Natural killer cell treated with Interleukin-12 subunit alpha and Interleukin-12 subunit beta and Interleukin-15 and Interleukin-18, amount 100 ng/mL, for 72 hours (primary cell): ENCODE results near the gene LRRC47. TPM values are rescaled to one million over a fixed set of nuclear protein-coding genes. Genes with fewer than 3 reads are reported as not detected.

Experiments used
- ATAC-seq, 2 donors: fragments of 150-1000 bp; cut with Tn5 transposase in 1 of 2; sonication (Bioruptor Pico), chemical (Tn5 transposase) in 1 of 2; 2 replicates each; pipeline ENCODE4 v1.10.0; 2021
- DNase-seq: peaks from one replicate; pipeline ENCODE4 v3.0.0; 2022; ENCODE audit warnings: low spot score
- H3K27ac Mint-ChIP-seq, 2 donors: 1 replicate in 1 of 2; 2 replicates in 1 of 2; pipeline ENCODE4 v1.8.0; 2022; ENCODE audit warnings: mixed read lengths in 2 of 2, mild to moderate bottlenecking in 1 of 2, moderate library complexity in 1 of 2
- H3K27me3 Mint-ChIP-seq, 2 donors: 1 replicate in 1 of 2; 2 replicates in 1 of 2; pipeline ENCODE4 v1.8.0; 2022; ENCODE audit warnings: mixed read lengths in 2 of 2
- H3K36me3 Mint-ChIP-seq: one replicate; pipeline ENCODE4 v1.8.0; 2022; ENCODE audit warnings: mixed read lengths
- H3K4me1 Mint-ChIP-seq, 2 donors: 1 replicate in 1 of 2; 2 replicates in 1 of 2; pipeline ENCODE4 v1.8.0; 2022; ENCODE audit warnings: low read depth in 2 of 2, mixed read lengths in 2 of 2, mild to moderate bottlenecking in 1 of 2
- H3K4me3 Mint-ChIP-seq: one replicate; pipeline ENCODE4 v1.8.0; 2022; ENCODE audit warnings: mixed read lengths
- H3K9me3 Mint-ChIP-seq: 2 replicates; pipeline ENCODE4 v1.8.0; 2022; ENCODE audit warnings: mixed read lengths
- total RNA-seq, 2 donors: library from RNA; stranded (reverse); gene quantifications; one replicate each; pipeline ENCODE4 v1.2.3, GENCODE V29; 2022

The LRRC47 gene
- total RNA-seq, 2 donors from 2014 or later = 46.4 to 54.1 TPM

- Mint-ChIP-seq H3K4me1 (peaks cover 0 to 3% of the 10 kb centered on the region in 2 donors), H3K4me3 (no peak overlapping the region), H3K27me3 (no peaks in the 10 kb centered on the region), H3K9me3 (no peaks in the 10 kb centered on the region), H3K27ac (no peak overlapping the region), H3K36me3 (peaks cover 8% of the 10 kb centered on the region)
- ATAC-seq (peak in 1 of 2 donors; percentile 10), DNase-seq (no peak)
Observed at GRCh38 chr1:3775490-3776230, 20.6 kb downstream of the LRRC47 start.

- H3K4me3 Mint-ChIP-seq = no peak overlapping the region
- no peaks in the 10 kb centered on the region for H3K9me3 Mint-ChIP-seq
- ATAC-seq (no peak), DNase-seq (peak; percentile 45)
- peaks cover 4% of the 10 kb centered on the region for H3K36me3 Mint-ChIP-seq
- H3K4me1 Mint-ChIP-seq = peaks cover 0 to 3% of the 10 kb centered on the region in 2 donors
- H3K27ac Mint-ChIP-seq = no peak overlapping the region
- H3K27me3 Mint-ChIP-seq = no peaks in the 10 kb centered on the region
Observed at GRCh38 chr1:3774946-3775489, 21.3 kb downstream of the LRRC47 start.

- H3K9me3 Mint-ChIP-seq = no peaks in the 10 kb centered on the region
- no peaks in the 10 kb centered on the region for H3K27me3 Mint-ChIP-seq
- H3K4me1 Mint-ChIP-seq = peaks cover 0 to 3% of the 10 kb centered on the region in 2 donors
- ATAC-seq = no peak
- no peak overlapping the region for H3K4me3 Mint-ChIP-seq
- DNase-seq = peak; percentile 54
- no peaks in the 10 kb centered on the region for H3K36me3 Mint-ChIP-seq
- no peak overlapping the region for H3K27ac Mint-ChIP-seq
Observed at GRCh38 chr1:3774276-3774945, 21.9 kb downstream of the LRRC47 start.

GRCh38 chr1:3773572-3774275, 22.6 kb downstream of the LRRC47 start:
- no peaks in the 10 kb centered on the region for H3K36me3 Mint-ChIP-seq
- no peak overlapping the region for H3K27ac Mint-ChIP-seq
- no peaks in the 10 kb centered on the region for H3K27me3 Mint-ChIP-seq
- ATAC-seq = no peak
- peak; percentile 44 for DNase-seq
- no peak overlapping the region for H3K4me3 Mint-ChIP-seq
- H3K9me3 Mint-ChIP-seq = no peaks in the 10 kb centered on the region
- peaks cover 0 to 3% of the 10 kb centered on the region in 2 donors for H3K4me1 Mint-ChIP-seq

GRCh38 chr1:3772715-3773571, 23.4 kb downstream of the LRRC47 start, which contains the start of gene SMIM1:
SMIM1 (plus strand) TSS chr1:3772749; CDS start chr1:3775374, 2,625 bp downstream.
- H3K27ac Mint-ChIP-seq = no peak within 1 kb of the TSS
- peaks cover 0 to 3% of the 10 kb centered on the region in 2 donors for H3K4me1 Mint-ChIP-seq
- H3K27me3 Mint-ChIP-seq = no peaks in the 10 kb centered on the region

GRCh38 chr1:3772027-3772714, 24.1 kb downstream of the LRRC47 start:
- Mint-ChIP-seq H3K36me3 (no peaks in the 10 kb centered on the region), H3K27me3 (peaks cover 0 to 3% of the 10 kb centered on the region in 2 donors), H3K4me1 (peaks cover 0 to 3% of the 10 kb centered on the region in 2 donors), H3K27ac (no peak overlapping the region), H3K4me3 (peak overlapping the region; percentile 47), H3K9me3 (no peaks in the 10 kb centered on the region)
- peak; percentile 93 for DNase-seq
- peak; percentile 91 to 94 for ATAC-seq

More at GRCh38 chr1:3772715-3773571, 23.4 kb downstream of the LRRC47 start, which contains the start of gene SMIM1:
- peak; percentile 39 to 58 for ATAC-seq
- DNase-seq = peak; percentile 39
- no peaks in the 10 kb centered on the region for H3K9me3 Mint-ChIP-seq
- H3K36me3 Mint-ChIP-seq = no peaks in the 10 kb centered on the region
- peak within 1 kb of the TSS; percentile 56 for H3K4me3 Mint-ChIP-seq

- peak overlapping the region; percentile 47 for H3K4me3 Mint-ChIP-seq
- no peaks in the 10 kb centered on the region for H3K9me3 Mint-ChIP-seq
- H3K27me3 Mint-ChIP-seq = peaks cover 0 to 3% of the 10 kb centered on the region in 2 donors
- H3K36me3 Mint-ChIP-seq = no peaks in the 10 kb centered on the region
- no peak overlapping the region for H3K27ac Mint-ChIP-seq
- peaks cover 0 to 3% of the 10 kb centered on the region in 2 donors for H3K4me1 Mint-ChIP-seq
- ATAC-seq (no peak), DNase-seq (peak; percentile 49)
Observed at GRCh38 chr1:3771108-3772026, 24.9 kb downstream of the LRRC47 start.

- DNase-seq (peak; percentile 50), ATAC-seq (no peak)
- Mint-ChIP-seq H3K9me3 (no peaks in the 10 kb centered on the region), H3K27ac (no peak overlapping the region), H3K36me3 (no peaks in the 10 kb centered on the region), H3K4me3 (peak overlapping the region; percentile 45), H3K4me1 (no peaks in the 10 kb centered on the region), H3K27me3 (peaks cover 0 to 10% of the 10 kb centered on the region in 2 donors)
Observed at GRCh38 chr1:3770047-3770765, 26.1 kb downstream of the LRRC47 start.

GRCh38 chr1:3768811-3769390, 27.4 kb downstream of the LRRC47 start:
- Mint-ChIP-seq H3K27ac (no peak overlapping the region), H3K9me3 (no peaks in the 10 kb centered on the region), H3K36me3 (no peaks in the 10 kb centered on the region), H3K27me3 (peaks cover 0 to 13% of the 10 kb centered on the region in 2 donors), H3K4me3 (no peak overlapping the region), H3K4me1 (no peaks in the 10 kb centered on the region)
- peak; percentile 37 for DNase-seq
- no peak for ATAC-seq

GRCh38 chr1:3767328-3767925, 28.9 kb downstream of the LRRC47 start:
- Mint-ChIP-seq H3K27ac (no peak overlapping the region), H3K27me3 (peaks cover 0 to 13% of the 10 kb centered on the region in 2 donors), H3K4me3 (no peak overlapping the region), H3K4me1 (no peaks in the 10 kb centered on the region), H3K36me3 (no peaks in the 10 kb centered on the region), H3K9me3 (no peaks in the 10 kb centered on the region)
- ATAC-seq (no peak), DNase-seq (no peak)
